ENCODE results near the gene TMEM154. TPM values are rescaled to one million over a fixed set of nuclear protein-coding genes. Genes with fewer than 3 reads are reported as not detected.

TMEM154 gene
- total RNA-seq, 3 donors from 2014 or later = 1.3 to 7.2 (median 5.6) TPM

- H3K9me3 ChIP-seq = no peaks in the 10 kb centered on the region
- no peak overlapping the region for H3K4me3 ChIP-seq
- H3K27me3 ChIP-seq = no peaks in the 10 kb centered on the region
- no peak for DNase-seq (ENCODE audit: low spot score in 2 of 2)
- intact Hi-C loops (cut with DNase I; ENCODE audit: low total_unique reads) = no loop called here
- H3K27ac ChIP-seq = no peak overlapping the region
- H3K36me3 ChIP-seq = no peaks in the 10 kb centered on the region
- TF ChIP-seq CTCF (IDR thresholded peaks at IDR 0.05) (no peak), POLR2AphosphoS5 (IDR thresholded peaks at IDR 0.05) (no peak), POLR2A (IDR thresholded peaks at IDR 0.05) (no peak)
- no peaks in the 10 kb centered on the region for H3K4me1 ChIP-seq
These were observed 69.7 kb downstream of the TMEM154 start for GRCh38 chr4:152610131-152610530.

GRCh38 chr4:152609481-152609880 is 70.3 kb downstream of the TMEM154 start:
- DNase-seq (ENCODE audit: low spot score in 2 of 2) = no peak
- H3K4me1 ChIP-seq = no peaks in the 10 kb centered on the region
- no peaks in the 10 kb centered on the region for H3K36me3 ChIP-seq
- H3K9me3 ChIP-seq = no peaks in the 10 kb centered on the region
- no peaks in the 10 kb centered on the region for H3K27me3 ChIP-seq
- no peak for TF ChIP-seq CTCF (IDR thresholded peaks at IDR 0.05)
- TF ChIP-seq POLR2A (IDR thresholded peaks at IDR 0.05) = no peak
- TF ChIP-seq POLR2AphosphoS5 (IDR thresholded peaks at IDR 0.05) = no peak
- H3K4me3 ChIP-seq = no peak overlapping the region
- intact Hi-C loops (cut with DNase I; ENCODE audit: low total_unique reads) = no loop called here
- H3K27ac ChIP-seq = no peak overlapping the region

- Histone ChIP-seq H3K4me3 (no peak overlapping the region), H3K27ac (no peak overlapping the region), H3K9me3 (no peaks in the 10 kb centered on the region), H3K36me3 (no peaks in the 10 kb centered on the region), H3K27me3 (no peaks in the 10 kb centered on the region), H3K4me1 (no peaks in the 10 kb centered on the region)
- TF ChIP-seq CTCF (IDR thresholded peaks at IDR 0.05) = no peak
- no peak for TF ChIP-seq POLR2AphosphoS5 (IDR thresholded peaks at IDR 0.05)
- no peak for TF ChIP-seq POLR2A (IDR thresholded peaks at IDR 0.05)
- intact Hi-C loops (cut with DNase I; ENCODE audit: low total_unique reads) = no loop called here
- DNase-seq (ENCODE audit: low spot score in 2 of 2) = no peak
These were observed 72.6 kb downstream of the TMEM154 start for GRCh38 chr4:152607178-152607577.

GRCh38 chr4:152606753-152607152 is 73.0 kb downstream of the TMEM154 start:
- intact Hi-C loops (cut with DNase I; ENCODE audit: low total_unique reads) = no loop called here
- H3K36me3 ChIP-seq = no peaks in the 10 kb centered on the region

More at GRCh38 chr4:152606753-152607152, 73.0 kb downstream of the TMEM154 start:
- TF ChIP-seq POLR2AphosphoS5 (IDR thresholded peaks at IDR 0.05) (no peak), CTCF (IDR thresholded peaks at IDR 0.05) (no peak), POLR2A (IDR thresholded peaks at IDR 0.05) (no peak)
- DNase-seq (ENCODE audit: low spot score in 2 of 2) = no peak
- H3K4me1 ChIP-seq = no peaks in the 10 kb centered on the region
- H3K9me3 ChIP-seq = no peaks in the 10 kb centered on the region
- H3K27me3 ChIP-seq = no peaks in the 10 kb centered on the region
- H3K27ac ChIP-seq = no peak overlapping the region
- no peak overlapping the region for H3K4me3 ChIP-seq
